ENCODE data around the gene POLA2.
"Not testable (repeated sequence)": the region's sequence is repeated elsewhere in the genome, so short reads cannot be mapped to it uniquely, and the experiment has no call there.

POLA2 gene

DNA sequence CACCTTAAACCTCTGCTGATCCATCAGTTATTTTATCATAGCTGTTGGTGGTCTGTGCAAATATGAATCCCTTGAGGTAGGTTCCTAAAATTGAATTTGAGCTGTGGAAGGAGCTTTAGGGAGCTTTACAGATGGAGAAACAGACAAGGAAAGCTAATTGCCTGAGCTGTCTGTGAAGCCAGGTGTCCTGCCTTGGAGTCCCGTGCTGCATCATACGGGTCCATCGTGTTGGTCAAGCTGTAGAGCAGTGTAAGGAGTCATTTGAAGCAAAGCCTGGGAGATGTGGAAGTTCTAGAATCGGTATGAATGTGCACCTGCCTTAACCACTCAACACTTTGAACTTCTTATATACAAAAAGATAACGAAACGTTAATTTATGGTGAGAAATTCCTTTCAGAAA lies 1.0 kb downstream of the POLA2 start:
- ATAC-seq, result no peak
- TF ChIP-seq ISL1 (CRISPR knock-in tag; IDR thresholded peaks at IDR 0.05) (no peak), TOX (CRISPR knock-in tag; IDR thresholded peaks at IDR 0.05; ENCODE audit: borderline replicate concordance) (no peak), GLIS3 (CRISPR knock-in tag; IDR thresholded peaks at IDR 0.05) (no peak), ZNF565 (CRISPR knock-in tag; conservative IDR thresholded peaks at IDR 0.05; ENCODE audit: low read depth) (no peak), ZC3H10 (CRISPR knock-in tag; IDR thresholded peaks at IDR 0.05) (no peak), TCF4 (CRISPR knock-in tag; IDR thresholded peaks at IDR 0.05; ENCODE audit: borderline replicate concordance) (no peak), CSDC2 (CRISPR knock-in tag; IDR thresholded peaks at IDR 0.05) (no peak), SNAI2 (CRISPR knock-in tag; IDR thresholded peaks at IDR 0.05) (no peak)
- TF ChIP-seq, protein P1, sequence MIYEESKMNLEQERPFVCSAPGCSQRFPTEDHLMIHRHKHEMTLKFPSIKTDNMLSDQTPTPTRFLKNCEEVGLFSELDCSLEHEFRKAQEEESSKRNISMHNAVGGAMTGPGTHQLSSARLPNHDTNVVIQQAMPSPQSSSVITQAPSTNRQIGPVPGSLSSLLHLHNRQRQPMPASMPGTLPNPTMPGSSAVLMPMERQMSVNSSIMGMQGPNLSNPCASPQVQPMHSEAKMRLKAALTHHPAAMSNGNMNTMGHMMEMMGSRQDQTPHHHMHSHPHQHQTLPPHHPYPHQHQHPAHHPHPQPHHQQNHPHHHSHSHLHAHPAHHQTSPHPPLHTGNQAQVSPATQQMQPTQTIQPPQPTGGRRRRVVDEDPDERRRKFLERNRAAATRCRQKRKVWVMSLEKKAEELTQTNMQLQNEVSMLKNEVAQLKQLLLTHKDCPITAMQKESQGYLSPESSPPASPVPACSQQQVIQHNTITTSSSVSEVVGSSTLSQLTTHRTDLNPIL (CRISPR knock-in tag; IDR thresholded peaks at IDR 0.05; ENCODE audit: low read depth), result no peak

DNA sequence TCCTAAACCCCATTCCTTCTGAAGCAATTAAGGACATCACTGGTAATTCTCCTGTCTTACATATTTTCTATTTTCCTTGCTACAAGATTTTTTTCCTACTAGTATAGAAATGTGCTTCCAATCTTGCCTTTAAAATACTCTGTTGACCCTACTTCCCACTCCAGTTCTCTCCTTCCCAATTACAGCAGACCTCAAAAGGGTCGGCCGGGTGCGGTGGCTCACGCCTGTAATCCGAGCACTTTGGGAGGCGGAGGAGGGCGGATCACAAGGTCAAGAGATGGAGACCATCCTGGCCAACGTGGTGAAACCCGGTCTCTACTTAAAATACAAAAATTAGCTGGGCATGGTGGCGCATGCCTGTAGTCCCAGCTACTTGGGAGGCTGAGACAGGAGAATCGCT lies 3.0 kb downstream of the POLA2 start:
- ATAC-seq, result not testable (repeated sequence)

DNA sequence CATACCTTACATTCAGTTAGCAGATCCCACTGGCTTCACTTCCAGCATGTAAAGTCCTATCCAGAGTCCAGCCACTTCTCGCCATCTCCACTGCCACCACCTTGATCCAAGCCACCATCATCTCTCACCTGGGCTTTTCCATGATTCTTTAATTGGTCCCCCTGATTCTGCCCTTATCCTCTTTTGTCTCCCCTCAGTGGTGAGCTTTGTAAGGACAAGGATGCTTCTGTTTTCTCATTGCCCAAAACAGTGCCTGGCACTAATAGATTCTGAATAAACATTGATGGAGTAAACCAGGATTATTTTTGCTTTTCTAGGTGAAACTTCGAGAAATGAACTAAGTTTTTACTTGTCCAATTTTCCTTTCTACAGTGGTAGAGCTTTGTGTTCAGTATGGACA lies 4.4 kb downstream of the POLA2 start:
- no peak for ATAC-seq
- TF ChIP-seq TOX (CRISPR knock-in tag; IDR thresholded peaks at IDR 0.05; ENCODE audit: borderline replicate concordance) (no peak), ZNF565 (CRISPR knock-in tag; conservative IDR thresholded peaks at IDR 0.05; ENCODE audit: low read depth) (no peak), ZC3H10 (CRISPR knock-in tag; IDR thresholded peaks at IDR 0.05) (no peak), ISL1 (CRISPR knock-in tag; IDR thresholded peaks at IDR 0.05) (no peak), BACH2 (CRISPR knock-in tag; IDR thresholded peaks at IDR 0.05; ENCODE audit: borderline replicate concordance) (no peak), TCF4 (CRISPR knock-in tag; IDR thresholded peaks at IDR 0.05; ENCODE audit: borderline replicate concordance) (no peak), PPARA (CRISPR knock-in tag; IDR thresholded peaks at IDR 0.05; ENCODE audit: borderline replicate concordance) (no peak), GLIS3 (CRISPR knock-in tag; IDR thresholded peaks at IDR 0.05) (no peak), RARB (CRISPR knock-in tag; IDR thresholded peaks at IDR 0.05) (no peak), ARNTL (CRISPR knock-in tag; IDR thresholded peaks at IDR 0.05; ENCODE audit: borderline replicate concordance, low read depth) (no peak), OSR1 (CRISPR knock-in tag; IDR thresholded peaks at IDR 0.05) (no peak), ZFP3 (CRISPR knock-in tag; IDR thresholded peaks at IDR 0.05) (no peak), ZNF8 (CRISPR knock-in tag; IDR thresholded peaks at IDR 0.05) (no peak), ZNF70 (CRISPR knock-in tag; IDR thresholded peaks at IDR 0.05) (no peak), SNAI2 (CRISPR knock-in tag; IDR thresholded peaks at IDR 0.05) (no peak)
- TF ChIP-seq, protein P2, sequence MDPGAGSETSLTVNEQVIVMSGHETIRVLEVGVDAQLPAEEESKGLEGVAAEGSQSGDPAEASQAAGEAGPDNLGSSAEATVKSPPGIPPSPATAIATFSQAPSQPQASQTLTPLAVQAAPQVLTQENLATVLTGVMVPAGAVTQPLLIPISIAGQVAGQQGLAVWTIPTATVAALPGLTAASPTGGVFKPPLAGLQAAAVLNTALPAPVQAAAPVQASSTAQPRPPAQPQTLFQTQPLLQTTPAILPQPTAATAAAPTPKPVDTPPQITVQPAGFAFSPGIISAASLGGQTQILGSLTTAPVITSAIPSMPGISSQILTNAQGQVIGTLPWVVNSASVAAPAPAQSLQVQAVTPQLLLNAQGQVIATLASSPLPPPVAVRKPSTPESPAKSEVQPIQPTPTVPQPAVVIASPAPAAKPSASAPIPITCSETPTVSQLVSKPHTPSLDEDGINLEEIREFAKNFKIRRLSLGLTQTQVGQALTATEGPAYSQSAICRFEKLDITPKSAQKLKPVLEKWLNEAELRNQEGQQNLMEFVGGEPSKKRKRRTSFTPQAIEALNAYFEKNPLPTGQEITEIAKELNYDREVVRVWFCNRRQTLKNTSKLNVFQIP (CRISPR knock-in tag; IDR thresholded peaks at IDR 0.05; ENCODE audit: borderline replicate concordance, low read depth), result no peak
- TF ChIP-seq, protein P3, sequence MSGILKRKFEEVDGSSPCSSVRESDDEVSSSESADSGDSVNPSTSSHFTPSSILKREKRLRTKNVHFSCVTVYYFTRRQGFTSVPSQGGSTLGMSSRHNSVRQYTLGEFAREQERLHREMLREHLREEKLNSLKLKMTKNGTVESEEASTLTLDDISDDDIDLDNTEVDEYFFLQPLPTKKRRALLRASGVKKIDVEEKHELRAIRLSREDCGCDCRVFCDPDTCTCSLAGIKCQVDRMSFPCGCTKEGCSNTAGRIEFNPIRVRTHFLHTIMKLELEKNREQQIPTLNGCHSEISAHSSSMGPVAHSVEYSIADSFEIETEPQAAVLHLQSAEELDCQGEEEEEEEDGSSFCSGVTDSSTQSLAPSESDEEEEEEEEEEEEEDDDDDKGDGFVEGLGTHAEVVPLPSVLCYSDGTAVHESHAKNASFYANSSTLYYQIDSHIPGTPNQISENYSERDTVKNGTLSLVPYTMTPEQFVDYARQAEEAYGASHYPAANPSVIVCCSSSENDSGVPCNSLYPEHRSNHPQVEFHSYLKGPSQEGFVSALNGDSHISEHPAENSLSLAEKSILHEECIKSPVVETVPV (CRISPR knock-in tag; IDR thresholded peaks at IDR 0.05), result no peak
- TF ChIP-seq, protein P4, sequence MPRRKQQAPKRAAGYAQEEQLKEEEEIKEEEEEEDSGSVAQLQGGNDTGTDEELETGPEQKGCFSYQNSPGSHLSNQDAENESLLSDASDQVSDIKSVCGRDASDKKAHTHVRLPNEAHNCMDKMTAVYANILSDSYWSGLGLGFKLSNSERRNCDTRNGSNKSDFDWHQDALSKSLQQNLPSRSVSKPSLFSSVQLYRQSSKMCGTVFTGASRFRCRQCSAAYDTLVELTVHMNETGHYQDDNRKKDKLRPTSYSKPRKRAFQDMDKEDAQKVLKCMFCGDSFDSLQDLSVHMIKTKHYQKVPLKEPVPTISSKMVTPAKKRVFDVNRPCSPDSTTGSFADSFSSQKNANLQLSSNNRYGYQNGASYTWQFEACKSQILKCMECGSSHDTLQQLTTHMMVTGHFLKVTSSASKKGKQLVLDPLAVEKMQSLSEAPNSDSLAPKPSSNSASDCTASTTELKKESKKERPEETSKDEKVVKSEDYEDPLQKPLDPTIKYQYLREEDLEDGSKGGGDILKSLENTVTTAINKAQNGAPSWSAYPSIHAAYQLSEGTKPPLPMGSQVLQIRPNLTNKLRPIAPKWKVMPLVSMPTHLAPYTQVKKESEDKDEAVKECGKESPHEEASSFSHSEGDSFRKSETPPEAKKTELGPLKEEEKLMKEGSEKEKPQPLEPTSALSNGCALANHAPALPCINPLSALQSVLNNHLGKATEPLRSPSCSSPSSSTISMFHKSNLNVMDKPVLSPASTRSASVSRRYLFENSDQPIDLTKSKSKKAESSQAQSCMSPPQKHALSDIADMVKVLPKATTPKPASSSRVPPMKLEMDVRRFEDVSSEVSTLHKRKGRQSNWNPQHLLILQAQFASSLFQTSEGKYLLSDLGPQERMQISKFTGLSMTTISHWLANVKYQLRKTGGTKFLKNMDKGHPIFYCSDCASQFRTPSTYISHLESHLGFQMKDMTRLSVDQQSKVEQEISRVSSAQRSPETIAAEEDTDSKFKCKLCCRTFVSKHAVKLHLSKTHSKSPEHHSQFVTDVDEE (CRISPR knock-in tag; IDR thresholded peaks at IDR 0.05), result no peak
- TF ChIP-seq, protein P5, sequence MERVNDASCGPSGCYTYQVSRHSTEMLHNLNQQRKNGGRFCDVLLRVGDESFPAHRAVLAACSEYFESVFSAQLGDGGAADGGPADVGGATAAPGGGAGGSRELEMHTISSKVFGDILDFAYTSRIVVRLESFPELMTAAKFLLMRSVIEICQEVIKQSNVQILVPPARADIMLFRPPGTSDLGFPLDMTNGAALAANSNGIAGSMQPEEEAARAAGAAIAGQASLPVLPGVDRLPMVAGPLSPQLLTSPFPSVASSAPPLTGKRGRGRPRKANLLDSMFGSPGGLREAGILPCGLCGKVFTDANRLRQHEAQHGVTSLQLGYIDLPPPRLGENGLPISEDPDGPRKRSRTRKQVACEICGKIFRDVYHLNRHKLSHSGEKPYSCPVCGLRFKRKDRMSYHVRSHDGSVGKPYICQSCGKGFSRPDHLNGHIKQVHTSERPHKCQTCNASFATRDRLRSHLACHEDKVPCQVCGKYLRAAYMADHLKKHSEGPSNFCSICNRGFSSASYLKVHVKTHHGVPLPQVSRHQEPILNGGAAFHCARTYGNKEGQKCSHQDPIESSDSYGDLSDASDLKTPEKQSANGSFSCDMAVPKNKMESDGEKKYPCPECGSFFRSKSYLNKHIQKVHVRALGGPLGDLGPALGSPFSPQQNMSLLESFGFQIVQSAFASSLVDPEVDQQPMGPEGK (CRISPR knock-in tag; IDR thresholded peaks at IDR 0.05; ENCODE audit: borderline replicate concordance), result no peak

All from SK-N-SH treated with all-trans-retinoic acid at 6 μM for 48 hours (cell line).